ENCODE measurements around the gene NOC4L. TPM values are rescaled to one million over a fixed set of nuclear protein-coding genes. Genes with fewer than 3 reads are reported as not detected.

Gene NOC4L
- polyA plus RNA-seq, 3 donors = 15.8 to 22.6 (median 18.0) TPM

- H3K27ac ChIP-seq (ENCODE audit: low read depth, low read length) = no peak overlapping the region
- 88 to 92% (median 91%) methylated on average over 32 of the region's 32 CpGs for WGBS, 3 donors
These were observed 7.6 kb downstream of the NOC4L start for GRCh38 chr12:132151766-132152410.

GRCh38 chr12:132152411-132152821, 8.2 kb downstream of the NOC4L start:
- H3K27ac ChIP-seq (ENCODE audit: low read depth, low read length) = no peak overlapping the region
- WGBS, 3 donors = 89 to 94% (median 93%) methylated on average over 9 of the region's 9 CpGs

GRCh38 chr12:132152953-132153352, 8.7 kb downstream of the NOC4L start:
- WGBS, 3 donors = 90 to 92% (median 91%) methylated on average over 20 of the region's 20 CpGs

GRCh38 chr12:132153501-132154340, 9.5 kb downstream of the NOC4L start:
- WGBS, 3 donors = 36 to 40% (median 38%) methylated on average over 39 to 41 of the region's 41 CpGs
- no peak overlapping the region for H3K27ac ChIP-seq (ENCODE audit: low read depth, low read length)

More at GRCh38 chr12:132152953-132153352, 8.7 kb downstream of the NOC4L start:
- H3K27ac ChIP-seq (ENCODE audit: low read depth, low read length) = no peak overlapping the region

- no peak overlapping the region for H3K27ac ChIP-seq (ENCODE audit: low read depth, low read length)
- WGBS, 3 donors = 64 to 66% (median 64%) methylated on average over 20 to 21 of the region's 21 CpGs
These were observed 10.1 kb downstream of the NOC4L start for GRCh38 chr12:132154341-132154761.

GRCh38 chr12:132154941-132155770, 10.9 kb downstream of the NOC4L start:
- WGBS, 3 donors = 76 to 88% (median 81%) methylated on average over 50 to 51 of the region's 51 CpGs
- H3K27ac ChIP-seq (ENCODE audit: low read depth, low read length) = no peak overlapping the region

- H3K27ac ChIP-seq (ENCODE audit: low read depth, low read length) = no peak overlapping the region
- 96 to 97% (median 96%) methylated on average over 9 to 10 of the region's 10 CpGs for WGBS, 3 donors
These were observed 11.7 kb downstream of the NOC4L start for GRCh38 chr12:132155771-132156572.

GRCh38 chr12:132156573-132157325, 12.5 kb downstream of the NOC4L start:
- no peak overlapping the region for H3K27ac ChIP-seq (ENCODE audit: low read depth, low read length)
- WGBS, 3 donors = 79 to 88% (median 84%) methylated on average over 8 of the region's 8 CpGs

GRCh38 chr12:132157733-132158409, 13.6 kb downstream of the NOC4L start:
- H3K27ac ChIP-seq (ENCODE audit: low read depth, low read length) = no peak overlapping the region
- WGBS, 3 donors = 91 to 98% (median 93%) methylated on average over 5 of the region's 5 CpGs

- 87 to 93% (median 89%) methylated on average over 37 of the region's 37 CpGs for WGBS, 3 donors
- H3K27ac ChIP-seq (ENCODE audit: low read depth, low read length) = no peak overlapping the region
These were observed 14.7 kb downstream of the NOC4L start for GRCh38 chr12:132158677-132159554.

GRCh38 chr12:132159555-132160003, 15.3 kb downstream of the NOC4L start:
- WGBS, 3 donors = 67 to 86% (median 78%) methylated on average over 12 to 14 of the region's 14 CpGs
- H3K27ac ChIP-seq (ENCODE audit: low read depth, low read length) = no peak overlapping the region

GRCh38 chr12:132160016-132160415, 15.8 kb downstream of the NOC4L start:
- WGBS, 3 donors = 67 to 83% (median 75%) methylated on average over 16 of the region's 16 CpGs
- H3K27ac ChIP-seq (ENCODE audit: low read depth, low read length) = no peak overlapping the region

GRCh38 chr12:132160601-132161035, 16.4 kb downstream of the NOC4L start:
- 78 to 86% (median 80%) methylated on average over 11 to 15 of the region's 15 CpGs for WGBS, 3 donors
- no peak overlapping the region for H3K27ac ChIP-seq (ENCODE audit: low read depth, low read length)

GRCh38 chr12:132161036-132161781, 17.0 kb downstream of the NOC4L start:
- 51 to 62% (median 58%) methylated on average over 10 to 14 of the region's 14 CpGs for WGBS, 3 donors
- H3K27ac ChIP-seq (ENCODE audit: low read depth, low read length) = no peak overlapping the region

Data from adipose tissue (tissue), 3 donors.